ENCODE results near the gene TACR1. TPM values are rescaled to one million over a fixed set of nuclear protein-coding genes. Genes with fewer than 3 reads are reported as not detected.

TACR1 gene
- total and polyA plus RNA-seq, 8 donors: 0.07 to 0.40 (median 0.09) TPM

DNA sequence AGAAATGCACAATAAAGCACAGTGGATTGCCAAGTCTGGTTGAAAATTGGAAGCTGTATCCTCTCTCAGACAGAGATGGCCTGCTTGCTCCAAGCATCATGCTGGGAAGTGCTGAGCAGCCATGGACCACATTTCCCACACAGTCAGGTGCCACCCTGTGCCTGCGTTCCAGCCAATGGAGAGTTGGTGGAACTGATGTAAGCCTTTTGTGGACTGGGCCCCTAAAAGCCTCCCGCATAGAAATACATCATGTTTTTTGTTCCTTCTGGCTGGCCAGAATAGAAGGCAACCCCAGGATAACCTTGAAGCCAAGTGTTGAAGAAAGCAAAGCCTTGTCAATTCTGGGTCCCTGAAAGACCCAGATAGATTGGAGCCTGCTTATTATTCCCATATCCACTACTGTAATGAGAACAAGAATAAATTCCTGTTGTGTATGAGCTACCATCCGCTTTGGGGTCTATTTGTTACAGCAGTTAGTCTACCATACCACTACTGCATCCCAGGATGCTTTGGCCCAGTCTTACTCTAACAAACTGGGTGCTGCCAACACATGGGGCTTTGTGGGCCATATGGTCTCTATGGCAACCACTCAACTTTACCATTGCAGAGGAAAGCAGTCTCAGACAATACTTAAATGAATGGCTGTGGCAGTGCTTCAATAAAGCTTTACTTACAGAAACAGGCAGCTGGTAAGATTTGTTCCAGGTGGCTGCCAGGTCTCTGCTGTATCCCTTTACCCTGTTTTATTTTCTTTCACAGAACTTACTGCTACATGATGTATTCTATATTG lies 175.5 kb downstream of the TACR1 start:
- no peak for FAIRE-seq
- no peak for ATAC-seq
- TF ChIP-seq, protein P1, sequence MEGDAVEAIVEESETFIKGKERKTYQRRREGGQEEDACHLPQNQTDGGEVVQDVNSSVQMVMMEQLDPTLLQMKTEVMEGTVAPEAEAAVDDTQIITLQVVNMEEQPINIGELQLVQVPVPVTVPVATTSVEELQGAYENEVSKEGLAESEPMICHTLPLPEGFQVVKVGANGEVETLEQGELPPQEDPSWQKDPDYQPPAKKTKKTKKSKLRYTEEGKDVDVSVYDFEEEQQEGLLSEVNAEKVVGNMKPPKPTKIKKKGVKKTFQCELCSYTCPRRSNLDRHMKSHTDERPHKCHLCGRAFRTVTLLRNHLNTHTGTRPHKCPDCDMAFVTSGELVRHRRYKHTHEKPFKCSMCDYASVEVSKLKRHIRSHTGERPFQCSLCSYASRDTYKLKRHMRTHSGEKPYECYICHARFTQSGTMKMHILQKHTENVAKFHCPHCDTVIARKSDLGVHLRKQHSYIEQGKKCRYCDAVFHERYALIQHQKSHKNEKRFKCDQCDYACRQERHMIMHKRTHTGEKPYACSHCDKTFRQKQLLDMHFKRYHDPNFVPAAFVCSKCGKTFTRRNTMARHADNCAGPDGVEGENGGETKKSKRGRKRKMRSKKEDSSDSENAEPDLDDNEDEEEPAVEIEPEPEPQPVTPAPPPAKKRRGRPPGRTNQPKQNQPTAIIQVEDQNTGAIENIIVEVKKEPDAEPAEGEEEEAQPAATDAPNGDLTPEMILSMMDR (IDR thresholded peaks at IDR 0.05): no peak
- Histone ChIP-seq H3K9me3 (no peaks in the 10 kb centered on the region), H3K36me3 (no peaks in the 10 kb centered on the region), H3K27me3 (no peaks in the 10 kb centered on the region), H3K27ac (no peak overlapping the region), H3K4me1 (no peaks in the 10 kb centered on the region), H3K4me3 (no peak overlapping the region)
- intact Hi-C loops (cut with DNase I): no loop called here
- WGBS, 2 donors: 94 to 96% methylated on average over 3 of the region's 3 CpGs
- DNase-seq: no peak

DNA sequence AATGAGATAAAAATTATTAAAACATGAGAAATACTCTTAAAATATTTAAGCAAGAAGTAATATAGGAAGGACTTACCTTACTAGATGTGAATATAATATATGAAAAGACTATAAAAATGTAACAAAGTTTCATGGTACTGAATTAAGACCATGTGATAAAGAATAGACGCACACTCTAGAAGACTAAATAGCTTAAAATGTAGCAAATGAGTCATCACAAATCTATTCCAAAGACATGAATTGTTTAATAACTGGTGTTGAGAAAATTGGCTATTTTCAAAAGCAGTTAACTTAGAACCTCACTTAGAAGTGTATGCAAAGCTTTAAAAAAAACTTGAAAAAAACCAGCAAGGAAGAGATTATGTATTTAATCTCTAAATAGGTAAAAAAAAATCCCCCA lies 176.8 kb downstream of the TACR1 start:
- no peak for ATAC-seq
- FAIRE-seq: peak; percentile 23
- no peak for DNase-seq
- Histone ChIP-seq H3K9me3 (no peaks in the 10 kb centered on the region), H3K36me3 (no peaks in the 10 kb centered on the region), H3K27ac (no peak overlapping the region), H3K4me3 (no peak overlapping the region), H3K27me3 (no peaks in the 10 kb centered on the region), H3K4me1 (no peaks in the 10 kb centered on the region)
- 83 to 85% methylated on average over 1 of the region's 1 CpG for WGBS, 2 donors
- intact Hi-C loops (cut with DNase I): no loop called here
- TF ChIP-seq, protein P1 (IDR thresholded peaks at IDR 0.05): no peak

DNA sequence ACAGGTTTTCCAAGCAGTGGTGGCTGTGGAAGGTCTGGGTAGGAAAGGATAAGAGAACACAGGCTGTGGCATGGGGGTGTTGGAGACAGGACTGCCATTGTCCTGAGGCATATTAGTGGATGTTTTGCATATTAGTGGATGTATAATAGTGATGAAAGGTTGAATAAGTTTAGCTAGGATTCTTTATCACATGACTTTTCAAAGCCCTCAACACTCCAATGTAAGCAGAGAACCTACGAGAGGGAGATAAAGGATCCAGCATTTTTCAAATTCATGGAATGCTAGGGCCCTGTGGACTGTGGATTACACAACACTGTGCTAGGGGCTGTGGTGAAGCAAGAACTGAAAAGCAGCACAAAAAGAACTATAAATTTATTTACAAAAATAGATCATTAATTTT lies 177.6 kb downstream of the TACR1 start:
- TF ChIP-seq, protein P1 (IDR thresholded peaks at IDR 0.05): no peak
- Histone ChIP-seq H3K27me3 (no peaks in the 10 kb centered on the region), H3K4me1 (no peaks in the 10 kb centered on the region), H3K27ac (no peak overlapping the region), H3K4me3 (no peak overlapping the region), H3K9me3 (no peaks in the 10 kb centered on the region), H3K36me3 (no peaks in the 10 kb centered on the region)
- 66 to 81% methylated on average over 1 of the region's 1 CpG for WGBS, 2 donors
- intact Hi-C loops (cut with DNase I): no loop called here
- FAIRE-seq: no peak
- no peak for DNase-seq
- peak in 1 of 4 donors; percentile 28 for ATAC-seq

DNA sequence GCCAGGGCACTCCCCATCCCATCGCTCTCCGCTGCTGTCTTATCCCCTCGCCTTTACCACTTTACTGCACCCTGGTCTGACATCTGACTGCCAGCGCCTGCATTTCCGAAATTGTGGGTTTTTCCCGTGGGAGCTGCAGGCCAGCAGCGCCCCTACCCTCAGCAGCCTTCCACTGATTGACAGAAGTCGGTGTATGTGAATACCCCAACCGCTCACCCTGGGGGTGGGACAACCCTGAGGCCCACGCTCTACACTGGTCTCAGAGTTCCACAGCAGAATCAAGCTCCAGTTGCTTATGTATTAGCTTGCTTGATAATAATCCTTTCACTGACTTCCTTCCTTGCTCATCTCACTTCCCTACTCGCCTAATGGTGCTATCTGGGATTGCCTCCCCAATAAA lies 178.8 kb downstream of the TACR1 start:
- DNase-seq: no peak
- Histone ChIP-seq H3K9me3 (no peaks in the 10 kb centered on the region), H3K4me1 (no peaks in the 10 kb centered on the region), H3K4me3 (no peak overlapping the region), H3K27ac (no peak overlapping the region), H3K36me3 (no peaks in the 10 kb centered on the region), H3K27me3 (no peaks in the 10 kb centered on the region)
- TF ChIP-seq, protein P1 (IDR thresholded peaks at IDR 0.05): no peak
- no peak for ATAC-seq
- intact Hi-C loops (cut with DNase I): no loop called here
- 90 to 95% methylated on average over 11 of the region's 11 CpGs for whole genome bisulfite sequencing, 2 donors
- FAIRE-seq: no peak

DNA sequence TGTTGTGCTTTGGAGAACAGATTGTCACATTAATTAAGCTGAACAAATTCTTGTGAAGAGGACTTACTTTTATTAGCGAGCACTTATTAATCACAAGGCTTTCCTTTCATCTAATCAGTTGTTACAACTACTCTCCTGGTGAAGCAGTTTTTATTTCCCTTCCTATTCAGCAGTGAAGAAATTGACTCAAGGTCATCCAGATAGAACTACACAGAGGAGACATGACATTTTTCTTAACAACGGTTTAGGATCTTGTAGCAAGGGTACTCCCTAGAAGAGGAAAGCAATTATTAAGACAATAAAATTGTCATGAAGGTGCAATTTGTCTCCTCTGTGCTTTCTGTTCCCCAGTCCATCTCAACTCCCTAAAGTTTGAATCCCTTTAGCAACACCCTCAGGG lies 179.5 kb downstream of the TACR1 start:
- no peak for FAIRE-seq
- Histone ChIP-seq H3K27ac (no peak overlapping the region), H3K4me3 (no peak overlapping the region), H3K4me1 (no peaks in the 10 kb centered on the region), H3K36me3 (no peaks in the 10 kb centered on the region), H3K9me3 (no peaks in the 10 kb centered on the region), H3K27me3 (no peaks in the 10 kb centered on the region)
- no peak for ATAC-seq
- TF ChIP-seq, protein P1 (IDR thresholded peaks at IDR 0.05): no peak
- no peak for DNase-seq
- WGBS, 2 donors: 41 to 48% methylated on average over 2 of the region's 2 CpGs
- intact Hi-C loops (cut with DNase I): no loop called here
